T-helper 1 cell treated with Interleukin-12 subunit alpha and Interleukin-12 subunit beta and Interleukin-4 antibody, amounts not matched to agents 30 μg/mL and 1 μg/mL, for 36 hours (primary cell): ENCODE measurements around the gene SHC3.

ENCODE experiments used
- H3K27ac Mint-ChIP-seq: one replicate; pipeline ENCODE4 v1.8.0; 2021; ENCODE audit warnings: mild to moderate bottlenecking, mixed read lengths
- H3K27me3 Mint-ChIP-seq: one replicate; pipeline ENCODE4 v1.8.0; 2021; ENCODE audit warnings: low read depth, mixed read lengths
- H3K36me3 Mint-ChIP-seq: one replicate; pipeline ENCODE4 v1.8.0; 2021; ENCODE audit warnings: low read depth, mixed read lengths
- H3K4me1 Mint-ChIP-seq: one replicate; pipeline ENCODE4 v1.8.0; 2021; ENCODE audit warnings: low read depth, mixed read lengths
- H3K4me3 Mint-ChIP-seq: one replicate; pipeline ENCODE4 v1.8.0; 2021; ENCODE audit warnings: mild to moderate bottlenecking, moderate library complexity, mixed read lengths
- H3K9me3 Mint-ChIP-seq: one replicate; pipeline ENCODE4 v1.8.0; 2021; ENCODE audit warnings: mixed read lengths

SHC3 gene

GRCh38 chr9:88975966-88976889 lies 202.4 kb downstream of the SHC3 start:
- no peaks in the 10 kb centered on the region for H3K36me3 Mint-ChIP-seq
- H3K4me1 Mint-ChIP-seq: no peaks in the 10 kb centered on the region
- no peak overlapping the region for H3K27ac Mint-ChIP-seq
- H3K27me3 Mint-ChIP-seq: peaks cover 8% of the 10 kb centered on the region
- peaks cover 2% of the 10 kb centered on the region for H3K9me3 Mint-ChIP-seq
- no peak overlapping the region for H3K4me3 Mint-ChIP-seq

GRCh38 chr9:88974641-88975040 lies 204.0 kb downstream of the SHC3 start:
- Mint-ChIP-seq H3K36me3 (no peaks in the 10 kb centered on the region), H3K4me1 (no peaks in the 10 kb centered on the region), H3K4me3 (no peak overlapping the region), H3K27me3 (peaks cover 5% of the 10 kb centered on the region), H3K9me3 (no peaks in the 10 kb centered on the region), H3K27ac (no peak overlapping the region)

GRCh38 chr9:88973281-88974045 lies 205.2 kb downstream of the SHC3 start:
- Mint-ChIP-seq H3K4me1 (no peaks in the 10 kb centered on the region), H3K36me3 (no peaks in the 10 kb centered on the region), H3K4me3 (no peak overlapping the region), H3K27me3 (peaks cover 5% of the 10 kb centered on the region), H3K27ac (no peak overlapping the region), H3K9me3 (no peaks in the 10 kb centered on the region)

GRCh38 chr9:88972401-88972800 lies 206.2 kb downstream of the SHC3 start:
- no peak overlapping the region for H3K27ac Mint-ChIP-seq
- peaks cover 3% of the 10 kb centered on the region for H3K27me3 Mint-ChIP-seq
- no peaks in the 10 kb centered on the region for H3K36me3 Mint-ChIP-seq

GRCh38 chr9:88971131-88971960 lies 207.3 kb downstream of the SHC3 start:
- no peaks in the 10 kb centered on the region for H3K9me3 Mint-ChIP-seq
- no peaks in the 10 kb centered on the region for H3K4me1 Mint-ChIP-seq
- H3K27me3 Mint-ChIP-seq: no peaks in the 10 kb centered on the region
- H3K4me3 Mint-ChIP-seq: no peak overlapping the region
- no peak overlapping the region for H3K27ac Mint-ChIP-seq
- H3K36me3 Mint-ChIP-seq: no peaks in the 10 kb centered on the region

More at GRCh38 chr9:88972401-88972800, 206.2 kb downstream of the SHC3 start:
- Mint-ChIP-seq H3K4me3 (no peak overlapping the region), H3K4me1 (no peaks in the 10 kb centered on the region), H3K9me3 (no peaks in the 10 kb centered on the region)

GRCh38 chr9:88969646-88970373 lies 208.8 kb downstream of the SHC3 start:
- Mint-ChIP-seq H3K4me3 (no peak overlapping the region), H3K4me1 (no peaks in the 10 kb centered on the region), H3K27ac (no peak overlapping the region), H3K9me3 (no peaks in the 10 kb centered on the region), H3K36me3 (no peaks in the 10 kb centered on the region), H3K27me3 (no peaks in the 10 kb centered on the region)

GRCh38 chr9:88968799-88969198 lies 209.8 kb downstream of the SHC3 start:
- Mint-ChIP-seq H3K27ac (no peak overlapping the region), H3K4me1 (no peaks in the 10 kb centered on the region), H3K27me3 (peaks cover 5% of the 10 kb centered on the region), H3K36me3 (no peaks in the 10 kb centered on the region), H3K4me3 (no peak overlapping the region), H3K9me3 (no peaks in the 10 kb centered on the region)

GRCh38 chr9:88966894-88967676 lies 211.5 kb downstream of the SHC3 start:
- H3K27ac Mint-ChIP-seq: no peak overlapping the region
- H3K4me3 Mint-ChIP-seq: no peak overlapping the region
- no peaks in the 10 kb centered on the region for H3K36me3 Mint-ChIP-seq
- H3K4me1 Mint-ChIP-seq: no peaks in the 10 kb centered on the region
- H3K27me3 Mint-ChIP-seq: peaks cover 9% of the 10 kb centered on the region
- no peaks in the 10 kb centered on the region for H3K9me3 Mint-ChIP-seq

GRCh38 chr9:88965473-88965872 lies 213.1 kb downstream of the SHC3 start:
- no peaks in the 10 kb centered on the region for H3K4me1 Mint-ChIP-seq
- no peaks in the 10 kb centered on the region for H3K36me3 Mint-ChIP-seq
- no peak overlapping the region for H3K4me3 Mint-ChIP-seq
- H3K9me3 Mint-ChIP-seq: no peaks in the 10 kb centered on the region
- no peak overlapping the region for H3K27ac Mint-ChIP-seq
- H3K27me3 Mint-ChIP-seq: peaks cover 12% of the 10 kb centered on the region

GRCh38 chr9:88960632-88961031 lies 218.0 kb downstream of the SHC3 start:
- Mint-ChIP-seq H3K9me3 (no peaks in the 10 kb centered on the region), H3K36me3 (no peaks in the 10 kb centered on the region), H3K27ac (no peak overlapping the region), H3K4me3 (no peak overlapping the region), H3K27me3 (peaks cover 20% of the 10 kb centered on the region), H3K4me1 (no peaks in the 10 kb centered on the region)

- Mint-ChIP-seq H3K9me3 (no peaks in the 10 kb centered on the region), H3K27me3 (peaks cover 21% of the 10 kb centered on the region), H3K4me3 (no peak overlapping the region), H3K36me3 (no peaks in the 10 kb centered on the region), H3K4me1 (no peaks in the 10 kb centered on the region), H3K27ac (no peak overlapping the region)
Observed at GRCh38 chr9:88959727-88960469, 218.7 kb downstream of the SHC3 start.

- H3K27ac Mint-ChIP-seq: no peak overlapping the region
- H3K9me3 Mint-ChIP-seq: no peaks in the 10 kb centered on the region
- no peaks in the 10 kb centered on the region for H3K36me3 Mint-ChIP-seq
- H3K4me1 Mint-ChIP-seq: no peaks in the 10 kb centered on the region
- H3K4me3 Mint-ChIP-seq: no peak overlapping the region
- peaks cover 21% of the 10 kb centered on the region for H3K27me3 Mint-ChIP-seq
Observed at GRCh38 chr9:88957526-88957925, 221.1 kb downstream of the SHC3 start.
